ENCODE data around the gene IVD.

- TF ChIP-seq CTCF (IDR thresholded peaks at IDR 0.05) (no peak), EZH2phosphoT487 (IDR thresholded peaks at IDR 0.05) (no peak)
These were observed 25.7 kb upstream of the IVD start for GRCh38 chr15:40379853-40380252.
